Gastroesophageal sphincter (tissue), 3 donors: ENCODE data around the gene SETBP1.

Experiments
- EP300 ChIP-seq: sonication (generic); formaldehyde crosslinking; IDR thresholded peaks from one replicate; pipeline ENCODE4 v1.6.1; 2017; ENCODE audit warnings: antibody characterized with exemption, mild to moderate bottlenecking
- POLR2A ChIP-seq, 2 donors: fragments of 450-650 bp; IDR thresholded peaks; one replicate each; pipeline ENCODE4 v1.6.1; 2017; ENCODE audit warnings: antibody characterized with exemption in 2 of 2, mild to moderate bottlenecking in 2 of 2, moderate library complexity in 1 of 2
- POLR2AphosphoS5 ChIP-seq: sonication (generic); formaldehyde crosslinking; IDR thresholded peaks from one replicate; pipeline ENCODE4 v1.6.1; 2017; ENCODE audit warnings: antibody characterized with exemption
- TF ChIP-seq, protein P1 (sequence below), 4 experiments: fragments of 200-600 bp in 2 of 4; fragments of 450-650 bp in 2 of 4; sonication (generic) in 1 of 4; IDR thresholded peaks; one replicate each; pipeline ENCODE4 v1.5.1; 2017 to 2019; ENCODE audit warnings: antibody characterized with exemption in 4 of 4, mild to moderate bottlenecking in 2 of 4, moderate library complexity in 2 of 4

DNA sequence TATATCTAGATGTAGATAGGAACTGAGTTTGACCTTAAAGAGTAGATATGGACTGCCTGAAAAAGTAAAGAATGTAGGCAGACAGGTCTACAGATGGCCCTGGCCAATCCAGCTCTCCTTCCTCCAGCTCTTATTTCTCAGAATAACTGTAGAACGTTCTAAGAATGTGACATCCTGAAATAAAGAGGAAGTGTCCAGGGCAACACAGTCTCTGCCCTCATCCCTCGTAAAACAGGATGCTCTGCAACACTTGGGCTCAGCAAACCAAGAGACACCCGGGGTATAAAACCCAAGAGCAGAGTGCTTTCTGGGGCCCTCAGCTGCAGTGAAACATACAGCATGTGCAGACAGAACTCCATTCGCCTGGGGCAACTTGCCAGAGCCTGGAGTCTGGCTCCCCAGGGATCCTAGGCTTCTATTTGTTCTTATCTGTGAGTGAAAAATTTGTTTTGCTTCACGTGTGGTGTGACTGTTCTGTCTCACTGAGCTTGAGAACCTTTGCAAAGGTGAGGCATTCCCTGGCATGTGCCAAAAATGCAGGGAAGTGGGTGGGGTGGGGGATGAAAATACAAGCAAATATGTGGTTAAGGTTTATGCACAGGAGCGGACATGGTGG, 401.0 kb downstream of the SETBP1 start:
- TF ChIP-seq POLR2AphosphoS5: no peak
- TF ChIP-seq, protein P1, sequence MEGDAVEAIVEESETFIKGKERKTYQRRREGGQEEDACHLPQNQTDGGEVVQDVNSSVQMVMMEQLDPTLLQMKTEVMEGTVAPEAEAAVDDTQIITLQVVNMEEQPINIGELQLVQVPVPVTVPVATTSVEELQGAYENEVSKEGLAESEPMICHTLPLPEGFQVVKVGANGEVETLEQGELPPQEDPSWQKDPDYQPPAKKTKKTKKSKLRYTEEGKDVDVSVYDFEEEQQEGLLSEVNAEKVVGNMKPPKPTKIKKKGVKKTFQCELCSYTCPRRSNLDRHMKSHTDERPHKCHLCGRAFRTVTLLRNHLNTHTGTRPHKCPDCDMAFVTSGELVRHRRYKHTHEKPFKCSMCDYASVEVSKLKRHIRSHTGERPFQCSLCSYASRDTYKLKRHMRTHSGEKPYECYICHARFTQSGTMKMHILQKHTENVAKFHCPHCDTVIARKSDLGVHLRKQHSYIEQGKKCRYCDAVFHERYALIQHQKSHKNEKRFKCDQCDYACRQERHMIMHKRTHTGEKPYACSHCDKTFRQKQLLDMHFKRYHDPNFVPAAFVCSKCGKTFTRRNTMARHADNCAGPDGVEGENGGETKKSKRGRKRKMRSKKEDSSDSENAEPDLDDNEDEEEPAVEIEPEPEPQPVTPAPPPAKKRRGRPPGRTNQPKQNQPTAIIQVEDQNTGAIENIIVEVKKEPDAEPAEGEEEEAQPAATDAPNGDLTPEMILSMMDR (IDR thresholded peaks at IDR 0.05): no peak
- TF ChIP-seq POLR2A (IDR thresholded peaks at IDR 0.05): no peak
- TF ChIP-seq EP300: no peak
